H1 (cell line): ENCODE results near the gene TMEM178B. TPM values are rescaled to one million over a fixed set of nuclear protein-coding genes. Genes with fewer than 3 reads are reported as not detected.

ENCODE experiments used
- CTCF ChIA-PET: fragments of 300-600 bp; sonication (Branson Sonifier 250); formaldehyde crosslinking; loops from one replicate; lab custom pipeline; 2021; ENCODE audit not compliant: partially characterized antibody; lab: Charles Lee
- POLR2A ChIA-PET: fragments of 300-600 bp; sonication (Branson Sonifier 250); formaldehyde crosslinking; loops from one replicate; lab custom pipeline; 2021; ENCODE audit warnings: inconsistent platforms; ENCODE audit not compliant: partially characterized antibody; lab: Charles Lee
- DNase-seq, 2 experiments: peaks; one replicate each; pipeline versions ENCODE4 v3.0.0 to v3.0.0-alpha.2; 2010 to 2022; ENCODE audit warnings: low spot score in 2 of 2, low read depth in 1 of 2, mixed read lengths in 1 of 2
- FAIRE-seq: peaks from 2 replicates; lab custom pipeline; 2011; peaks lifted over from hg19 to GRCh38; lab: Jason Lieb, UNC
- H2AFZ ChIP-seq: 2 replicates; pipeline ENCODE4 v1.8.1; 2012; ENCODE audit warnings: low read length, inconsistent platforms
- H2AK5ac ChIP-seq: 2 replicates; pipeline ENCODE4 v1.6.1; 2013; ENCODE audit warnings: low read depth, low read length
- H2BK120ac ChIP-seq: replicated peaks from 2 replicates; pipeline ENCODE3; 2013; ENCODE audit warnings: low read depth, low read length, inconsistent platforms
- H2BK12ac ChIP-seq: 2 replicates; pipeline ENCODE4 v1.6.1; 2013; ENCODE audit warnings: low read depth, low read length
- H2BK15ac ChIP-seq: 2 replicates; pipeline ENCODE4 v1.6.1; 2013; ENCODE audit warnings: low read length
- H2BK20ac ChIP-seq: 2 replicates; pipeline ENCODE4 v1.6.1; 2013; ENCODE audit warnings: low read length
- H2BK5ac ChIP-seq: 2 replicates; pipeline ENCODE4 v1.6.1; 2013; ENCODE audit warnings: low read depth, low read length
- H3K14ac ChIP-seq: 2 replicates; pipeline ENCODE4 v1.6.1; 2013; ENCODE audit warnings: inconsistent platforms; ENCODE audit not compliant: insufficient read length
- H3K18ac ChIP-seq: 2 replicates; pipeline ENCODE4 v1.6.1; 2013; ENCODE audit warnings: low read length; ENCODE audit errors: extremely low read depth
- H3K23ac ChIP-seq: 2 replicates; pipeline ENCODE4 v1.6.1; 2013; ENCODE audit warnings: inconsistent platforms; ENCODE audit not compliant: insufficient read length
- H3K23me2 ChIP-seq: 2 replicates; pipeline ENCODE4 v1.6.1; 2013; ENCODE audit warnings: low read depth, low read length
- H3K27ac ChIP-seq: 2 replicates; pipeline ENCODE4 v1.6.1; 2011; ENCODE audit warnings: low read depth, low read length, inconsistent platforms
- H3K27me3 ChIP-seq, 4 experiments: replicated peaks in 1 of 4; 1 replicate in 1 of 4; 2 replicates in 3 of 4; pipeline versions ENCODE4 v1.6.1 to v1.8.1; 2011 to 2013; ENCODE audit warnings: low read length in 3 of 4, mild to moderate bottlenecking in 3 of 4, inconsistent platforms in 2 of 4, mixed read lengths in 2 of 4, moderate library complexity in 1 of 4; ENCODE audit not compliant: control insufficient read depth in 3 of 4, insufficient read depth in 3 of 4; ENCODE audit errors: extremely low read depth in 1 of 4
- H3K36me3 ChIP-seq, 4 experiments: 2 replicates each; pipeline versions ENCODE4 v1.6.1 to v1.8.1; 2011 to 2013; ENCODE audit warnings: mild to moderate bottlenecking in 4 of 4, low read length in 3 of 4, moderate library complexity in 2 of 4, control low read depth in 1 of 4, inconsistent platforms in 1 of 4; ENCODE audit not compliant: insufficient read depth in 4 of 4, control insufficient read depth in 2 of 4
- H3K4ac ChIP-seq: replicated peaks from 2 replicates; pipeline ENCODE3; 2013; ENCODE audit warnings: low read length, low read depth, mixed read lengths, inconsistent platforms; ENCODE audit not compliant: insufficient read length
- H3K4me1 ChIP-seq, 4 experiments: replicated peaks in 1 of 4; 1 replicate in 1 of 4; 2 replicates in 3 of 4; pipeline versions ENCODE4 v1.6.1 to v1.8.1; 2011 to 2013; ENCODE audit warnings: low read length in 3 of 4, inconsistent platforms in 2 of 4, mixed read lengths in 1 of 4; ENCODE audit not compliant: insufficient read depth in 4 of 4, control insufficient read depth in 3 of 4
- H3K4me2 ChIP-seq, 2 experiments: 2 replicates each; pipeline versions ENCODE4 v1.6.1 to v1.8.1; 2011 to 2013; ENCODE audit warnings: low read depth in 2 of 2, low read length in 2 of 2, control low read depth in 1 of 2, inconsistent platforms in 1 of 2, mild to moderate bottlenecking in 1 of 2; ENCODE audit not compliant: insufficient read depth in 1 of 2
- H3K4me3 ChIP-seq, 4 experiments: fragments of 200-600, 300-600 bp in 1 of 4; sonication (generic), shearing (Covaris generic), sonication (Bioruptor Twin) in 1 of 4; 2 replicates each; pipeline versions ENCODE4 v1.5.1 to v1.8.1; 2011 to 2016; ENCODE audit warnings: low read length in 4 of 4, low read depth in 3 of 4, control low read depth in 2 of 4, inconsistent platforms in 2 of 4, mild to moderate bottlenecking in 2 of 4, mixed read lengths in 1 of 4, moderate library complexity in 1 of 4; ENCODE audit not compliant: insufficient read depth in 2 of 4; ENCODE audit errors: extremely low read depth in 1 of 4
- H3K56ac ChIP-seq: replicated peaks from 2 replicates; pipeline ENCODE3; 2013; ENCODE audit warnings: low read depth, mild to moderate bottlenecking, mixed read lengths, low read length, inconsistent platforms; ENCODE audit not compliant: insufficient read length
- H3K79me1 ChIP-seq: 2 replicates; pipeline ENCODE4 v1.6.1; 2013; ENCODE audit warnings: low read depth, low read length, control low read depth
- H3K79me2 ChIP-seq, 2 experiments: 2 replicates each; pipeline versions ENCODE4 v1.6.1 to v1.8.1; 2012 to 2013; ENCODE audit warnings: low read length in 2 of 2, mild to moderate bottlenecking in 2 of 2, inconsistent platforms in 1 of 2; ENCODE audit not compliant: insufficient read depth in 2 of 2, control insufficient read depth in 1 of 2
- H3K9ac ChIP-seq, 4 experiments: replicated peaks in 1 of 4; 1 replicate in 1 of 4; 2 replicates in 3 of 4; pipeline versions ENCODE4 v1.6.1 to v1.8.1; 2011 to 2013; ENCODE audit warnings: low read depth in 3 of 4, low read length in 3 of 4, control low read depth in 2 of 4, mild to moderate bottlenecking in 2 of 4, moderate library complexity in 2 of 4, inconsistent platforms in 1 of 4; ENCODE audit errors: extremely low read depth in 1 of 4
- H3K9me3 ChIP-seq, 2 experiments: 2 replicates each; pipeline versions ENCODE4 v1.6.1 to v1.8.1; 2012 to 2013; ENCODE audit warnings: mild to moderate bottlenecking in 2 of 2, moderate library complexity in 2 of 2, control low read depth in 1 of 2, inconsistent platforms in 1 of 2, low read depth in 1 of 2, low read length in 1 of 2, mixed read lengths in 1 of 2; ENCODE audit not compliant: insufficient read depth in 2 of 2
- H4K20me1 ChIP-seq, 2 experiments: replicated peaks in 1 of 2; 2 replicates each; pipeline versions ENCODE3 to v1.8.1; 2011 to 2013; ENCODE audit warnings: inconsistent platforms in 2 of 2, low read length in 2 of 2, mild to moderate bottlenecking in 1 of 2; ENCODE audit not compliant: insufficient read depth in 2 of 2, control insufficient read depth in 1 of 2
- H4K5ac ChIP-seq: 2 replicates; pipeline ENCODE4 v1.6.1; 2013; ENCODE audit warnings: low read length, low read depth, mixed read lengths, inconsistent platforms; ENCODE audit not compliant: insufficient read length
- H4K8ac ChIP-seq: 2 replicates; pipeline ENCODE4 v1.8.0; 2013; ENCODE audit warnings: mild to moderate bottlenecking, moderate library complexity, low read length, inconsistent platforms; ENCODE audit not compliant: insufficient read depth; ENCODE audit errors: extremely low read depth
- H4K91ac ChIP-seq: replicated peaks from 2 replicates; pipeline ENCODE3; 2013; ENCODE audit warnings: low read length, mixed read lengths, inconsistent platforms; ENCODE audit not compliant: insufficient read length
- SIRT6 ChIP-seq: IDR thresholded peaks from one replicate; pipeline ENCODE4 v1.7.1; 2012; ENCODE audit warnings: low read length, inconsistent platforms
- TEAD4 ChIP-seq: IDR thresholded peaks from 2 replicates; pipeline ENCODE4 v1.6.1; 2012; ENCODE audit warnings: low read depth, low read length, inconsistent platforms, mixed read lengths
- ZNF274 ChIP-seq: IDR thresholded peaks from 2 replicates; pipeline ENCODE4 v1.7.0; 2012; ENCODE audit warnings: low read length, borderline replicate concordance; ENCODE audit errors: extremely low read depth
- WGBS, 2 experiments: shearing (Covaris generic) in 1 of 2; methylation state at CpG; one replicate each; pipeline versions ENCODE4 v1.1.6 to v1.1.7; 2013 to 2015; ENCODE audit warnings: low lambda C conversion rate in 2 of 2, mixed read lengths in 2 of 2, inconsistent platforms in 1 of 2, low coverage in 1 of 2, missing lambda C conversion rate in 1 of 2; ENCODE audit not compliant: insufficient replicate concordance in 2 of 2, insufficient coverage in 1 of 2, insufficient read length in 1 of 2; ENCODE audit errors: extremely low coverage in 1 of 2, missing lambda C conversion rate in 1 of 2; 5-methylcytosine and 5-hydroxymethylcytosine counted together
- polyA plus RNA-seq, 7 experiments: library from polyadenylated mRNA; depleted of rRNA in 3 of 7; stranded (reverse) in 5 of 7; unstranded in 2 of 7; fragments of >200 nt in 5 of 7; fragments of 200-250 nt in 2 of 7; gene quantifications; 1 replicate in 5 of 7; 2 replicates in 1 of 7; 4 replicates in 1 of 7; pipeline versions ENCODE4 v1.2.1 to v1.2.3, GENCODE V29; 2011 to 2013; ENCODE audit warnings: missing spikeins in 2 of 7, mixed read lengths in 2 of 7
- total RNA-seq: library from RNA; stranded (reverse); fragmentation: NEBNext Ultra II Directional; extraction: Animal tissue kit (Norgen Biotek cat#: 25700); gene quantifications from 2 replicates; pipeline ENCODE4 v1.2.1, GENCODE V29; 2021

The TMEM178B gene
- total and polyA plus RNA-seq, 2 of the 8 experiments (the other 6 are each of a cell fraction or from before 2014, with no cell fraction given) = 5.3 to 18.1 TPM

- Histone ChIP-seq H3K79me2 (no peaks in the 10 kb centered on the region), H3K4me3 (no peak overlapping the region), H2BK15ac (no peak overlapping the region), H3K14ac (no peak overlapping the region), H4K91ac (no peak overlapping the region), H3K27ac (no peak overlapping the region), H3K79me1 (no peaks in the 10 kb centered on the region; the same call in 1 of the 2 replicates), H3K9me3 (no peaks in the 10 kb centered on the region), H4K20me1 (no peaks in the 10 kb centered on the region), H4K8ac (no peak overlapping the region), H3K23ac (no peak overlapping the region), H3K27me3 (no peaks in the 10 kb centered on the region), H2BK120ac (no peak overlapping the region), H3K18ac (no peak overlapping the region), H2AK5ac (no peak overlapping the region), H2AFZ (no peak overlapping the region), H2BK12ac (no peak overlapping the region), H2BK20ac (no peak overlapping the region), H3K4me1 (peaks cover 5 to 16% (median 11%) of the 10 kb centered on the region in 4 experiments), H3K9ac (no peak overlapping the region), H4K5ac (no peak overlapping the region), H3K4me2 (no peak overlapping the region), H3K4ac (no peak overlapping the region), H3K36me3 (no peaks in the 10 kb centered on the region), H3K56ac (no peak overlapping the region), H3K23me2 (no peaks in the 10 kb centered on the region), H2BK5ac (no peak overlapping the region)
- no peak for DNase-seq
- ChIA-PET POLR2A (no interaction called here), CTCF (interaction anchor here (1.1 to 2.0 kb wide), 3 partner anchors 12 to 164 kb away, joined by 3 to 5 read pairs (median 4); no protein-coding TSS in a partner anchor)
- no peak for FAIRE-seq
- WGBS, 2 experiments = 87% methylated on average over 5 of the region's 5 CpGs; no CpG with 5 or more reads in 1 of the 2 experiments
- TF ChIP-seq ZNF274 (no peak), SIRT6 (no peak), TEAD4 (no peak)
These were observed 296.3 kb downstream of the TMEM178B start for GRCh38 chr7:141370178-141370577.
